Stimulated activated CD8-positive, alpha-beta memory T cell treated with anti-CD3 and anti-CD28 coated beads, Interleukin-2, amount 100 ng/mL, for 1 hour (primary cell): ENCODE results near the gene PPP1R9A.

Source experiments
- DNase-seq, 2 donors: peaks; one replicate each; pipeline ENCODE4 v3.0.0-alpha.2; 2020; ENCODE audit warnings: low read depth in 2 of 2

The PPP1R9A gene

DNA sequence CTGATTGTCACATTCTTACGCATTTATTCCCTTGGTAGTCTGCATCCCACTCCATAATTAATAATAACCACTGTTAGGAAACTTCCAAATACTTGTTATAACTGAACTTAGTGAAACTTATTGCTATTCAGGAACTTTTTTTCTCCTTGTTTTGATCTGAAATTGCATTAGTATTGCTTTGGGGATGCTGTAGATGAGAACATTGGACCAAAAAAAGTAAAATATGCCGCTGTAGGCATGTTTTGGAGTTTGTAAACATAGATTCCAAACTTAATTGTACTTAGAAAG is 1.7 kb downstream of the PPP1R9A start:
- no peak for DNase-seq

DNA sequence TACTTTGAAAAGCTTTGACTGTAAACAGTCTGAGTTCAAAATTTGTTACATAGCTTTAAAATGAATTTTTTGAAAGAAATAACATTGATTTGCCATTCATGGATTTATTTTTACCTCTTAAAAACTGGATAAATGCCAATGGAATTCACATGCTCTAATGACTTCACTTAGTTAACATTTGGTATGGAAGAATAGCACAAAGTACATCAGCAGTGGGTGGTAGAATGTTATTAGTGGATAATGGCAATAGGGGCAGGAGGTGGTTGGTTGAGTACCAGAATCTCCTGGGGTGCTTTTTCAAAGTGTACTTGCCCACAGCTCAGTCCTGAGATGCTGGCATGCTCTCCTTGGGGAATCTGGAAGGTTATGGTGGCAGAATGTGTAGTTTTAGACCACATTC is 4.7 kb downstream of the PPP1R9A start:
- no peak for DNase-seq

GRCh38 chr7:94913391-94913790 is 6.0 kb downstream of the PPP1R9A start:
- DNase-seq, result no peak

GRCh38 chr7:94921911-94922310 is 14.5 kb downstream of the PPP1R9A start:
- DNase-seq, result no peak

GRCh38 chr7:94922457-94922856 is 15.1 kb downstream of the PPP1R9A start:
- DNase-seq, result no peak

- DNase-seq, result no peak
Observed at GRCh38 chr7:94923412-94923811, 16.0 kb downstream of the PPP1R9A start.

DNA sequence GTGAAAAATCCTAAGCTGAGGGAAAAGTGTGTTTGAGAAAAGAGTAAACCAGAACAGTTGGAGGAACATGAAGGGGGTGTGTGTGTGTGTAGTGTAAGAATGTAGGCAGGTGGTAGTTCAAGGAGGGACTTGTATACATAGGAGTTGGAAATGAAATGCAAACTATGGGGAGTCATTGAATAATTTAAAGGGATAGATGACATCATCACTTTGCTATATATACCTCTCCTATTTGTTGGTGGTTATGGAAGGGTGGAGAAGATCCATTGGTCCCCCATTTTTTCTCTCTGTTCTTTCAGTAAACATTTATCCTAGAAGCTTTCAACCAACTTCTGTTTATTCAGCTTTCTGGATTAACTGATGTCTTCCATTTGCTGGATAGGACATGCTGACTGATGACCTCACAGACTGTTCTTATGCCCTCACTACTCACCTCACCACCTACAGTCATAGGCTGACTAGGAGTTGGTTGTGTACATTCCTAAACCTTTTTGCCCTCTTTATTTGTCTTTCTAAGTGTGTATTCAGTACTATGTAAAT is 20.8 kb downstream of the PPP1R9A start:
- no peak for DNase-seq

- DNase-seq, result no peak
Observed at GRCh38 chr7:94933256-94933990, 26.0 kb downstream of the PPP1R9A start.

DNA sequence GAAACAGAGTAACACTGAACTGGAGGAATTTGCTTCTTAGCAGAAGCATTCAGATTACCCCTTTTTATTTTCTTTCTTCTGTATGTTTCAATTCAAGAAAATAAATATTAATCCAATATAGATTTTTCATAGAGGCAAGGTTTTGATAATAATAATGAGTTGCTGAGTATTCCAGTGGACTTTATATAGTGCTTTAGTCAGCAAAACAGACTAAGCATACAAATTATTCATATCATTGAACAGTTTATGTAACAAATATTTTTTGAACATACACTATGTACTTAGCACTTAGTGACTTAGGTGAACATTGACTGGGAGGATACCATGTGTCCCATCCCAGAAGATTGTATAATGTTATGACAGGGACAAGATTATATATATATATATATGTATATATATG is 32.0 kb downstream of the PPP1R9A start:
- DNase-seq, result no peak

GRCh38 chr7:94940241-94940640 is 32.8 kb downstream of the PPP1R9A start:
- no peak for DNase-seq

GRCh38 chr7:94941844-94942632 is 34.6 kb downstream of the PPP1R9A start:
- DNase-seq, result no peak

DNA sequence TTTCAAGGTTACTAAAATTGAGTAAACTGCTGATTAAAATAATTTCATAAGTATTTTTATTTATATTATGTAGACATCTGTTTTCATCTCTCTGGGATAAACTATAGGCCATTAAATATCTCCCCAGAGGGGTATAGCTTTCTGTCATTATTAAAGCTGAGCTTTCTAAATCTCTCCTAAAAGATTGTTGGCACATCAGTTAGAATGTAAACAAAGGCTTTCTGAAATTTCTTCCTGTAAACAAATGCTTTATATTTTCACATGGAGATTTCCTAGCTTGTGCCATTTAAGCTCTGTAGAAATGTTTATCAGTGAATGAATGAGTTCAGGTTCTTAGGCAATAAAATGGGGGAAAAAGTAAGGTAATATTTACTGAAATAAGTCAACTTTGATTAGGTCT is 35.7 kb downstream of the PPP1R9A start:
- DNase-seq, result no peak

DNA sequence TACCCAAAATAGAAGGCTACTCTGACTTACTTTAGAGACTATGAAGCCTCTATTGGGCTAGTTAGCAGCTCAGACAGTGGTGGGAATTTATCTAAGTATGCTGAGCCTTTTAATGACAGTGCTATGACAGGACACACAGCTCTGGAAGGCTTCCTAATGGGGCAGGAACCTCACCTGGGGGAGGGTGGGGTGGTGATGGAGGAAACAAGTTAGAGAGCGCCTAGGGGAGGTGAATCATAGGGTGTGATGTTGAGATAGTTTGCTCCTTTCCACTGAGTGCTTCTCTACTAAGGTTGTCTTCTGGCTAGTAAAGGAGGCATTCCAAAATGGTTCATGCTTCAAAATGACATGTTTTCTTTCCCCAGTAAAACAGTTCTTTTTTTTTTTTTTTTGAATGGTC is 42.1 kb downstream of the PPP1R9A start:
- DNase-seq, result no peak

- DNase-seq, result no peak
Observed at GRCh38 chr7:94955807-94956206, 48.4 kb downstream of the PPP1R9A start.

GRCh38 chr7:94957061-94957460 is 49.7 kb downstream of the PPP1R9A start:
- DNase-seq, result no peak

- no peak for DNase-seq
Observed at GRCh38 chr7:94962661-94963060, 55.3 kb downstream of the PPP1R9A start.

- DNase-seq, result no peak
Observed at GRCh38 chr7:94969434-94970084, 62.2 kb downstream of the PPP1R9A start.

GRCh38 chr7:94970085-94970576 is 62.7 kb downstream of the PPP1R9A start:
- DNase-seq, result no peak

DNA sequence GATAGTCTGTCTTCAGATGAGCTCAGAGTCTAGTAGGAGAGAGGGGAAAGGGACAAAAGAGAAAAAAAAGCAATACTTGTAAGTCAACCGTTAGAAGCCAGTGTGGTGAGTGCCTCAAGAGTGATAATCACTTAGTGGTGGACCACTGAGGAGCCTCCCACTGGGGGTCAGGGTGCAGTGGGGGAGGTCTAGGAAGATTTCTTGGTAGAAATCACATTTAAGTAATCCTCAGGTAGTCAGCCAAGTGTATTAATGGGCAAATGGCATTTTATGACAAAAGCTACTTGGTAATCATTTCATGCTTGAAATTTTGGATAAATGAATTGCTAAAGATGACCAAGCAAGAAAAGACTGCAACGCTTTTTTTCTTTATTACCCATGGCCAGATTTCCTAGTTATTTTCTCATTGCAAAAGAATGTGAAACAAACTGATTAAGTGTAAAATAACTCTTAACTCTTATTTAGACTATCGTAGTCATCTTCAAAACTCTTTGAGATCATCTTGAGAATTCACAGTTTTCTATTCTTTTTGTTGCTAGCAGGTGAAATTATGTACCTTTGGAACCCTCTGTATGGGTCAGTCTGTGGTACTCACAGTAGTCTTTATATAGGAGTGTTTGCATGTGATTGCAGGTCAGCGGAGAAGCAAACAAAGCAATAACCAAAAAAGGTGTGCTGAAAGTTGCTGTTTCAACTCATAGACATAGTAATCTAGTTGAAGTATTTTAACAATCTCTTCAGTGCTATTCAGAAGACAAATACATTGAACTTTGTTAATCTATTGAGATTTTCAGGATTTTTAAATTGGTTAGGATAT is 63.9 kb downstream of the PPP1R9A start:
- DNase-seq, result no peak

DNA sequence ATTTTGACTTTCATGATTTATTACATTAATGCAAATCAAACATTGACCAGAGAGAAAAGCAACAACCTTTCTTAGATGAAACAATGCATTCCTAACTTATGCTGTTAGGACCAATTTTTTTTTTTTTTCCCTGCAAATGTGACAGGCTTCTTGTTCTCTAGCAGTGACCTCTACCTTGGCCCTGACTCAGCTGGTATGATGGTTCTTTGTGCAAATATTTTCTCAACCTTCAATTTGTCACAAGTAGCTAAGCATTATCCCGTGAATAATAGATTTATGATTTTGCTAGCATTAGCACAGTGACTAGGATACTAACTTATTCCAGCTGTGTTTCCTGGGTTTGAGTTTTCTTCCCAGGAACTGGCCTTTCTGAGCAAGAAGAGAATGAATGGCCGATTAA is 64.9 kb downstream of the PPP1R9A start:
- no peak for DNase-seq

- no peak for DNase-seq
Observed at GRCh38 chr7:94973844-94974243, 66.5 kb downstream of the PPP1R9A start.

- no peak for DNase-seq
Observed at GRCh38 chr7:94974423-94974822, 67.0 kb downstream of the PPP1R9A start.
